ENCODE measurements around the gene TRIM4.

- TF ChIP-seq, protein P1, sequence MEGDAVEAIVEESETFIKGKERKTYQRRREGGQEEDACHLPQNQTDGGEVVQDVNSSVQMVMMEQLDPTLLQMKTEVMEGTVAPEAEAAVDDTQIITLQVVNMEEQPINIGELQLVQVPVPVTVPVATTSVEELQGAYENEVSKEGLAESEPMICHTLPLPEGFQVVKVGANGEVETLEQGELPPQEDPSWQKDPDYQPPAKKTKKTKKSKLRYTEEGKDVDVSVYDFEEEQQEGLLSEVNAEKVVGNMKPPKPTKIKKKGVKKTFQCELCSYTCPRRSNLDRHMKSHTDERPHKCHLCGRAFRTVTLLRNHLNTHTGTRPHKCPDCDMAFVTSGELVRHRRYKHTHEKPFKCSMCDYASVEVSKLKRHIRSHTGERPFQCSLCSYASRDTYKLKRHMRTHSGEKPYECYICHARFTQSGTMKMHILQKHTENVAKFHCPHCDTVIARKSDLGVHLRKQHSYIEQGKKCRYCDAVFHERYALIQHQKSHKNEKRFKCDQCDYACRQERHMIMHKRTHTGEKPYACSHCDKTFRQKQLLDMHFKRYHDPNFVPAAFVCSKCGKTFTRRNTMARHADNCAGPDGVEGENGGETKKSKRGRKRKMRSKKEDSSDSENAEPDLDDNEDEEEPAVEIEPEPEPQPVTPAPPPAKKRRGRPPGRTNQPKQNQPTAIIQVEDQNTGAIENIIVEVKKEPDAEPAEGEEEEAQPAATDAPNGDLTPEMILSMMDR (IDR thresholded peaks at IDR 0.05; ENCODE audit: low read depth, low read length), result no peak
- TF ChIP-seq MYC (IDR thresholded peaks at IDR 0.05; ENCODE audit: low read depth, low read length) (no peak), POLR2A (IDR thresholded peaks at IDR 0.05; ENCODE audit: extremely low read depth, insufficient read length) (no peak)
These were observed 25.3 kb upstream of the TRIM4 start for GRCh38 chr7:99944497-99945070.
